Measurements from ENCODE around the gene SIK3.

Gene SIK3

GRCh38 chr11:117094776-117095175 lies 3.5 kb downstream of the SIK3 start:
- no peaks in the 10 kb centered on the region for H3K27me3 Mint-ChIP-seq
- peak overlapping the region in 1 of 2 donors; percentile 76 for H3K27ac Mint-ChIP-seq
- ATAC-seq (no peak), DNase-seq (no peak)
- peak overlapping the region; percentile 92 to 97 for H3K4me3 Mint-ChIP-seq
- H3K9me3 Mint-ChIP-seq = peaks cover 9 to 10% of the 10 kb centered on the region in 2 donors
- H3K4me1 Mint-ChIP-seq = peaks cover 86% of the 10 kb centered on the region

GRCh38 chr11:117092951-117093590 lies 5.2 kb downstream of the SIK3 start:
- peaks cover 81% of the 10 kb centered on the region for H3K4me1 Mint-ChIP-seq
- ATAC-seq (peak; percentile 66), DNase-seq (no peak)
- H3K9me3 Mint-ChIP-seq = peaks cover 9 to 10% of the 10 kb centered on the region in 2 donors
- no peaks in the 10 kb centered on the region for H3K27me3 Mint-ChIP-seq
- peak overlapping the region in 1 of 2 donors; percentile 6 for H3K27ac Mint-ChIP-seq
- H3K4me3 Mint-ChIP-seq = peak overlapping the region; percentile 39 to 67

DNA sequence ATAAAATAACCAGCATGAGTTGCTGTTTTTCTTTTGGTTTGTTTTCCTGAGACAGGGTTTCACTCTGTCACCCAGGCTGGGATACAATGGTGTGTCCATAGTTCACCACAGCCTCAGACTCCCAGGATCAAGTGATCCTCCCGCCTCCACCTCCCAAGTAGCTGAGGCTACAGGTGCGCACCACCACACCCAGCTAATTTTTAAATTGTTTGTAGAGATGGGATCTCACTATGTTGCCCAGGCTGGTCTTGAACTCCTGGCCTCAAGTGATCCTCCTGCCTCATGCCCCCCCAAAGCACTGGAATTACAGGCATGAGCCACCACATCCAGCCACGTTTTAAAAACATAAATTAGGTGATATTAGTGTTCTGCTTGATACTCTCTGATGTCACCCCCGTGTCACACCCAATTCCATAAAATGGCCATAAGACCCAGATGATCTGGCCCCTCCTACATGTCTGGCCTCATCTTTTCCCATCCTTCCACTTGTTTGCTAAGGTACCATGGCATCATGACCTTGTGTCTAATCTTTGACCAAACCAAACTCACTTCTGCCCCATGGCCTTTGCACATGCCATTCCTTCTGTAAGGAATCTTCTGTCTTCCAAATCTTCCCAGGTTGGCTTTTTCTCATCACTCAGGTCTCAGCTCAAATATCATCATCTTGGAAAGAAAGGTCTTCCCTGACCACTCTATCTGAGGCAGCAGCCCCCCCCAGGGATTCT lies 6.3 kb downstream of the SIK3 start:
- H3K4me1 Mint-ChIP-seq = peaks cover 81% of the 10 kb centered on the region
- DNase-seq (no peak), ATAC-seq (no peak)
- H3K9me3 Mint-ChIP-seq = peaks cover 9 to 10% of the 10 kb centered on the region in 2 donors
- H3K27me3 Mint-ChIP-seq = no peaks in the 10 kb centered on the region
- H3K27ac Mint-ChIP-seq = peak overlapping the region; percentile 5 to 6
- peak overlapping the region in 1 of 2 donors; percentile 67 for H3K4me3 Mint-ChIP-seq

DNA sequence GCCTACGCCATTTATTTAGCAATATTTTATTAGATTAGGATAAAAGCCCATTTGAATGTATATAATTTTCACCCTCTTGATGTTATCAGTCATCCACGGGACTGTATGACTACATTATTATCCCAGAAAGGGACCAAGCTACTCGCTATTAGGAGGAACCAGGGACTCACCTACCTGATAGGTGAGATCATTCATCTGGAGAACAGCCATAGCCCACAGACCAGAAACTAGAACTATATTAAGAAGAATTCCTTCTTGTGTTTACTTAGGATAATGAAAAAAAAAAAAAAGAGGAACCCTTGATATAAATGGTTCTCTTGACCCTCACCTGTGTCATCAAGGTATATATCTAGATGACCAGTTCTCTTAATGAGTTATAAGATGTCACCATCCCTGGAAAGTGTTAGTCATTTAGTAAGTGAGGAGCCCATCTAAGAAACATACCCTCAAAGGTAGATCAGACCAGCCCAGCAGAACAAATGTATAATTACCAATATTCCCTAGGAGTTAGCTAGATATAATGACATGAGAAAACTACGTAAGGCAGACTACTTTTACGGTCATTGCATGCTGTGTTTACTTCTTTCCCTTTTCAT lies 8.0 kb downstream of the SIK3 start:
- no peak overlapping the region for H3K27ac Mint-ChIP-seq
- no peaks in the 10 kb centered on the region for H3K27me3 Mint-ChIP-seq
- H3K4me1 Mint-ChIP-seq = peaks cover 80% of the 10 kb centered on the region
- peaks cover 9 to 10% of the 10 kb centered on the region in 2 donors for H3K9me3 Mint-ChIP-seq
- ATAC-seq (no peak), DNase-seq (no peak)
- H3K4me3 Mint-ChIP-seq = no peak overlapping the region

DNA sequence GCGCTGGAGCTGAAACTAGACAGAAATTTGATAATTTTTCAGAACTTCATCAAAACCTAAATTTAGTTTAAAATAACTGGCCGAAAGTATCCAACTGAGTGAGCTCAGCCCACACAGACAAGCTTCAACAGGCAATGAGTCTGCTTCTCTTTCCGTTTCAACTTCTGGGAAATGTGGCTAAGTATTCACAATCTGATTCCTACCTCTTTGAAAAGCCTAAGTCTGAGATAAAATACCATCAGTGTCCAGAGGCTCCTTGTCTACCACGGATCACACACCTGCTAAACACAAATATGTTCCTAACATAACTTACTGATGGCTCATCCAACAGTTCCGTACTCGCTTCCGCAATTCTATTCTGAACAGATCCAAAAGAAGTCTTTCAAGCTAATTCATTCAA lies 8.5 kb downstream of the SIK3 start:
- Mint-ChIP-seq H3K27me3 (no peaks in the 10 kb centered on the region), H3K9me3 (peaks cover 9 to 10% of the 10 kb centered on the region in 2 donors), H3K4me1 (peaks cover 79% of the 10 kb centered on the region), H3K27ac (no peak overlapping the region), H3K4me3 (no peak overlapping the region)
- ATAC-seq (no peak), DNase-seq (no peak)

DNA sequence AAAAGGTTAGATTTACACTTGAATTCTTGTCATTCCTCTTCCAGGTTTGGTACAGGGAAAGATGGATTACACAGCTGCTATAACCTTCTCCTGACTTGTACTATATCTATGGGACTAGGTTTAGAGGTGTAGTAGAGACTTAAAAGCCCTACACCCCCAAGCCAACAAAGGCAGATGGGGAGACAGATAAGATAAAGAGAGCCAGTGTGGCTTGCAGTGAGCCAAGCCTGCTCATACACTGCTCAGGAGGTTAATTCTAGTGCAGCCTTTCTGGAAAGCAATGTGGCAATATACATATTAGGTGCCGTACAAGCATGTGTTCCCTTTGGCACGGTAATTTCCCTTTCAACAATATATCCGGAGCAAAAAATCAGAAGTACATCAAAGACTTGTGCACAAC lies 10.8 kb downstream of the SIK3 start:
- H3K4me3 Mint-ChIP-seq = no peak overlapping the region
- H3K27ac Mint-ChIP-seq = no peak overlapping the region
- peaks cover 7 to 8% of the 10 kb centered on the region in 2 donors for H3K9me3 Mint-ChIP-seq
- ATAC-seq (peak; percentile 62), DNase-seq (no peak)
- no peaks in the 10 kb centered on the region for H3K27me3 Mint-ChIP-seq
- H3K4me1 Mint-ChIP-seq = peaks cover 75% of the 10 kb centered on the region

DNA sequence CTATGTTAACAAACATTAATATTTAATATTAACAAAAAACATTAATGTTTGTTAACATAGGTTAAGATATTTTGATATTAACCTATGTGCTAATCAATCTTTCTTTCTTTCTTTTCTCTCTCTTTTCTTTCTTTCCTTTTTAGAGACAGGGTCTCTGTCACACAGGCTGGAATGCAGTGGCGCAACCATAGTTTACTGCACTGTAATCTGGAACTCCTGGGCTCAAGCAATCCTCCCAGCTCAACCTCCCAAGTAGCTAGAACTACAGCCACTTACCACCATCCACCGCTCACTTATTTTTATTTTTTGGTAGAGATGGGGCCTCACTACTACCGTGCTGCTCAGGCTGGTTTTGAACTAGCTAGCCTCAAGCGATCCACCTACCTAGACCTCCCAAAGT lies 13.2 kb downstream of the SIK3 start:
- DNase-seq (no peak), ATAC-seq (no peak)
- Mint-ChIP-seq H3K27me3 (no peaks in the 10 kb centered on the region), H3K27ac (no peak overlapping the region), H3K9me3 (no peaks in the 10 kb centered on the region), H3K4me1 (peaks cover 69% of the 10 kb centered on the region), H3K4me3 (no peak overlapping the region)

GRCh38 chr11:117083011-117083935 lies 15.0 kb downstream of the SIK3 start:
- no peak overlapping the region for H3K27ac Mint-ChIP-seq
- no peaks in the 10 kb centered on the region for H3K27me3 Mint-ChIP-seq
- DNase-seq (no peak), ATAC-seq (no peak)
- H3K4me3 Mint-ChIP-seq = no peak overlapping the region
- peaks cover 69% of the 10 kb centered on the region for H3K4me1 Mint-ChIP-seq
- no peaks in the 10 kb centered on the region for H3K9me3 Mint-ChIP-seq

DNA sequence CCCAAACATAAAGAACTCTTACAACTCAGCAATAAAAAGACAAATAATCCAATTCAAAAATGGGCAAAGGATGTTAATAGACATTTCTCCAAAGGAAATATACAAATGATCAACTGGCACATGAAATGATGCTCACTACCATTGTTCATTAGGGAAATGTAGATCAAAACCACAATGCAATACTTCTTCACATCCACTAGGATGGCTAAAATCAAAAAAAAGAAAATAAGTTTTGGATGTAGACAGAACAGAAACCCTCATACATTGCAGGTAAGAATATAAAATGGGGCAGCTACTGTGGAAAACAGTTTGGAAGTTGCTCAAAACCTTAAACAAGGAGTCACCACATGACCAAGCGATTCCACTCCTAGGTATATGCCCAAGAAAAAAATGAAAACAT lies 16.3 kb downstream of the SIK3 start:
- no peak overlapping the region for H3K4me3 Mint-ChIP-seq
- H3K27ac Mint-ChIP-seq = no peak overlapping the region
- no peak for ATAC-seq
- H3K9me3 Mint-ChIP-seq = no peaks in the 10 kb centered on the region
- no peaks in the 10 kb centered on the region for H3K27me3 Mint-ChIP-seq
- DNase-seq = no peak
- H3K4me1 Mint-ChIP-seq = peaks cover 72% of the 10 kb centered on the region

DNA sequence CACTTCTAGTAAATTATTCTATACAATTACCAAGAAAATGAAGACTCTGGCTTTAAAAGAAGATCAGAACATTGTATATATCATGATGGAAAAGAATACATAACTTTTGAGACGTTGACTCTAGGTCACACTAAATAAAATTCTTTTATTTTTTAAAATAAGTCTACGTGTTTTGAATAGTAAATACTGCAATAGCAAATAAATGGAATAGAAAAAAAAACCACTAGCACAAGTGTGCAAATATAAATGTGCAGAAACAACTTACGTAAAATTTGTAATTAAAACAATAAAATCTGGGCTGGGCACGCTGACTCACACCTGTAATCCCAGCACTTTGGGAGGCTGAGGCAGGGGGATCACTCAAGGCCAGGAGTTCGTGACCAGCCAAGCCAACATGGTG lies 17.9 kb downstream of the SIK3 start:
- H3K27me3 Mint-ChIP-seq = no peaks in the 10 kb centered on the region
- ATAC-seq = no peak
- H3K4me1 Mint-ChIP-seq = peaks cover 65% of the 10 kb centered on the region
- H3K27ac Mint-ChIP-seq = no peak overlapping the region
- no peaks in the 10 kb centered on the region for H3K9me3 Mint-ChIP-seq
- H3K4me3 Mint-ChIP-seq = no peak overlapping the region
- DNase-seq = no peak

GRCh38 chr11:117076941-117077691 lies 21.1 kb downstream of the SIK3 start:
- H3K27me3 Mint-ChIP-seq = no peaks in the 10 kb centered on the region
- no peak overlapping the region for H3K27ac Mint-ChIP-seq
- no peak overlapping the region for H3K4me3 Mint-ChIP-seq
- ATAC-seq (no peak), DNase-seq (no peak)
- H3K9me3 Mint-ChIP-seq = no peaks in the 10 kb centered on the region
- H3K4me1 Mint-ChIP-seq = peaks cover 65% of the 10 kb centered on the region

DNA sequence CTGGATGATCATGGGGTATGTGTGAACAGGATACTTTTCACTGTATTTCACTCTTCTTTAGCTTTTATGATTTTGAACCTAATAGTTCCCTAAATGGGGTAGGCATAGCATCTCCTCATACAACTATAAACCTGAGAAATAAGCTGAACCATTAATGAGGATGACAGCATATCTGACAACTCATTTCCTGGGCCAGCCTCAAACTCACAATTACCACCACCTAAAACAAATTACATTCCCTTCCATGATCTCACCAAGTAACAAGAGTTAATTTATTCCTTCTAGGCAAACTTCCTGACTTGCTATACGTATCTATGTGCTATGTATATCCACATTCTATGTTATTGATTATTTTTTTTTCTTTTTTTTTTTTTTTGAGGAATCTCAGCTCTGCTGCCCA lies 23.0 kb downstream of the SIK3 start:
- Mint-ChIP-seq H3K9me3 (no peaks in the 10 kb centered on the region), H3K27ac (no peak overlapping the region), H3K27me3 (no peaks in the 10 kb centered on the region), H3K4me1 (peaks cover 63% of the 10 kb centered on the region), H3K4me3 (no peak overlapping the region)
- ATAC-seq = no peak
- no peak for DNase-seq

DNA sequence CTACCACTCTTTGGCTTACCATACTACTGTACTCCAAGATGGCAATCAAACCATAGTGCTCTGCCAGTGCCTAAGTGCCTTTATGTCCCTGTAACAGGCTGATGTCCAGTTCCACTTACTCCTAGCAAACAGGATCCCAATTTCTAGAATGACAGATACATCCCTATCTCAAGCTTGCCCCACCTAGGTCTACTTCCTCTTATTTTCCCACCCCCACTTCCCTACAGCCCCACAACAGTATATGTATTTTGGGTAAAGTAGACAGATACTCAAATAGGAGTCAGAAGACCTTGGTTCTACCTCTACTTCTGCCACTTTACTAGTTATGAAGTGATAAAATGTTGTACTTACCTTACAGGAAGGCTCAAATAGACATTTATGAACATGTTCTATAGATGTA lies 24.1 kb downstream of the SIK3 start:
- Mint-ChIP-seq H3K27ac (peak overlapping the region in 1 of 2 donors; percentile 73), H3K4me3 (peak overlapping the region; percentile 10 to 51), H3K27me3 (no peaks in the 10 kb centered on the region), H3K9me3 (no peaks in the 10 kb centered on the region), H3K4me1 (peaks cover 70% of the 10 kb centered on the region)
- ATAC-seq = no peak
- no peak for DNase-seq

GRCh38 chr11:117073539-117073938 lies 24.7 kb downstream of the SIK3 start:
- Mint-ChIP-seq H3K27me3 (no peaks in the 10 kb centered on the region), H3K27ac (peak overlapping the region in 1 of 2 donors; percentile 73), H3K9me3 (no peaks in the 10 kb centered on the region), H3K4me1 (peaks cover 71% of the 10 kb centered on the region), H3K4me3 (peak overlapping the region in 1 of 2 donors; percentile 21)
- peak; percentile 78 for ATAC-seq
- DNase-seq = no peak

Data from stimulated activated naive CD8-positive, alpha-beta T cell treated with anti-CD3 and anti-CD28 coated beads, Interleukin-15, amount 100 ng/mL, for 72 hours (primary cell).